Progenitor cell of endocrine pancreas (in vitro differentiated cells): ENCODE data around the gene CCN5. TPM values are rescaled to one million over a fixed set of nuclear protein-coding genes. Genes with fewer than 3 reads are reported as not detected.

Experiments used
- DNase-seq: peaks from one replicate; pipeline ENCODE4 v3.0.0; 2021; ENCODE audit warnings: low spot score; ENCODE audit not compliant: unreplicated experiment
- H3K27ac Mint-ChIP-seq: 2 replicates; pipeline ENCODE4 v1.8.0; 2021; ENCODE audit warnings: mild to moderate bottlenecking, moderate library complexity, mixed read lengths
- H3K27me3 Mint-ChIP-seq: 2 replicates; pipeline ENCODE4 v1.8.0; 2021; ENCODE audit warnings: mixed read lengths
- H3K36me3 Mint-ChIP-seq: 2 replicates; pipeline ENCODE4 v1.8.0; 2022; ENCODE audit warnings: mixed read lengths; ENCODE audit not compliant: insufficient read depth
- H3K4me1 Mint-ChIP-seq: 2 replicates; pipeline ENCODE4 v1.8.0; 2021; ENCODE audit warnings: low read depth, mixed read lengths
- H3K4me3 Mint-ChIP-seq: 2 replicates; pipeline ENCODE4 v1.8.0; 2021; ENCODE audit warnings: low read depth, mild to moderate bottlenecking, moderate library complexity, mixed read lengths
- H3K9me3 Mint-ChIP-seq: 2 replicates; pipeline ENCODE4 v1.8.0; 2021; ENCODE audit warnings: low read depth, mixed read lengths
- CTCF ChIP-seq: fragments of 200-600 bp; sonication (generic); IDR thresholded peaks from one replicate; pipeline ENCODE4 v1.5.0; 2021; ENCODE audit warnings: antibody characterized with exemption, mild to moderate bottlenecking; ENCODE audit not compliant: unreplicated experiment
- total RNA-seq: library from RNA; stranded (reverse); gene quantifications from 2 replicates; pipeline ENCODE4 v1.2.1, GENCODE V29; 2021

The CCN5 gene
- total RNA-seq, 1 donor from 2014 or later: not detected

GRCh38 chr20:44739942-44740341 lies 24.8 kb downstream of the CCN5 start:
- H3K27ac Mint-ChIP-seq: no peak overlapping the region
- no peak for DNase-seq
- no peak overlapping the region for H3K4me3 Mint-ChIP-seq
- TF ChIP-seq CTCF: no peak
- peaks cover 36% of the 10 kb centered on the region for H3K27me3 Mint-ChIP-seq
- peaks cover 5% of the 10 kb centered on the region for H3K4me1 Mint-ChIP-seq
- peaks cover 1% of the 10 kb centered on the region for H3K36me3 Mint-ChIP-seq
- peaks cover 9% of the 10 kb centered on the region for H3K9me3 Mint-ChIP-seq

- H3K4me3 Mint-ChIP-seq: no peak overlapping the region
- H3K4me1 Mint-ChIP-seq: peaks cover 11% of the 10 kb centered on the region
- no peak for TF ChIP-seq CTCF
- H3K36me3 Mint-ChIP-seq: no peaks in the 10 kb centered on the region
- no peak overlapping the region for H3K27ac Mint-ChIP-seq
- peaks cover 54% of the 10 kb centered on the region for H3K27me3 Mint-ChIP-seq
- no peaks in the 10 kb centered on the region for H3K9me3 Mint-ChIP-seq
- no peak for DNase-seq
Observed at GRCh38 chr20:44742304-44743079, 27.3 kb downstream of the CCN5 start.

- no peak overlapping the region for H3K4me3 Mint-ChIP-seq
- H3K4me1 Mint-ChIP-seq: peaks cover 11% of the 10 kb centered on the region
- no peak for TF ChIP-seq CTCF
- H3K27ac Mint-ChIP-seq: no peak overlapping the region
- peaks cover 55% of the 10 kb centered on the region for H3K27me3 Mint-ChIP-seq
- no peaks in the 10 kb centered on the region for H3K36me3 Mint-ChIP-seq
- H3K9me3 Mint-ChIP-seq: no peaks in the 10 kb centered on the region
- DNase-seq: no peak
Observed at GRCh38 chr20:44743080-44743701, 28.0 kb downstream of the CCN5 start.

GRCh38 chr20:44743916-44744655 lies 28.9 kb downstream of the CCN5 start:
- Mint-ChIP-seq H3K4me1 (peaks cover 11% of the 10 kb centered on the region), H3K27me3 (peaks cover 62% of the 10 kb centered on the region)

More at GRCh38 chr20:44743916-44744655, 28.9 kb downstream of the CCN5 start:
- H3K27ac Mint-ChIP-seq: no peak overlapping the region
- DNase-seq: no peak
- TF ChIP-seq CTCF: no peak
- H3K9me3 Mint-ChIP-seq: no peaks in the 10 kb centered on the region
- H3K4me3 Mint-ChIP-seq: no peak overlapping the region
- no peaks in the 10 kb centered on the region for H3K36me3 Mint-ChIP-seq
